H54 (cell line): ENCODE results near the gene ABRAXAS1.

Experiments
- DNase-seq: peaks from one replicate; pipeline ENCODE4 v3.0.0; 2011; ENCODE audit warnings: low spot score, mixed read lengths; ENCODE audit not compliant: insufficient read length
- FAIRE-seq: peaks from 3 replicates; lab custom pipeline; 2011; peaks lifted over from hg19 to GRCh38; lab: Jason Lieb, UNC
- POLR2A ChIP-seq: IDR thresholded peaks from 2 replicates; pipeline ENCODE4 v1.6.1; 2011; ENCODE audit warnings: low read depth, mild to moderate bottlenecking, low read length

Gene ABRAXAS1

DNA sequence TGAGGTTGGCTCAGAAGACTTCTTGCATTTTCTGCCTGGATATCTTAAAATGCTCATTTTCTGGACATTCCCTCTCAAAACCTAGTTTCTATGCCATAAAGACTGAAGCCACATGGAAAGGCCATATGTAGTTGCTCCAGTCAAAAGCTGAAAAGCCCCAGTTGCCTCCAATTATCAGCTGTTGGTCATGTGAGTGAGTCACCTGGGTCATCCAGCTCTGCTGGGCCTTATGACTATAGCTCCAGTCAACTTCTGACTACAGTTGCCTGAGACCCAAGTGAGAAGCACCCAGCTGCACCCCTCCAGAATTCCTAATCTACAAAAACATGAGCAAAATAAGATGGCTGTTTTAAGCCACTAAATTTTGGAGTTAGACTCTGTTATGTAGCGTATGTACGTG is 71.2 kb downstream of the ABRAXAS1 start:
- TF ChIP-seq POLR2A: no peak
- FAIRE-seq (no peak), DNase-seq (no peak)
